ENCODE measurements around the gene BABAM2. TPM values are rescaled to one million over a fixed set of nuclear protein-coding genes. Genes with fewer than 3 reads are reported as not detected.
"Not testable (repeated sequence)": the region's sequence is repeated elsewhere in the genome, so short reads cannot be mapped to it uniquely, and the experiment has no call there.

Gene BABAM2
- total and polyA plus RNA-seq, 2 experiments from 2014 or later: 31.8 to 83.3 TPM

DNA sequence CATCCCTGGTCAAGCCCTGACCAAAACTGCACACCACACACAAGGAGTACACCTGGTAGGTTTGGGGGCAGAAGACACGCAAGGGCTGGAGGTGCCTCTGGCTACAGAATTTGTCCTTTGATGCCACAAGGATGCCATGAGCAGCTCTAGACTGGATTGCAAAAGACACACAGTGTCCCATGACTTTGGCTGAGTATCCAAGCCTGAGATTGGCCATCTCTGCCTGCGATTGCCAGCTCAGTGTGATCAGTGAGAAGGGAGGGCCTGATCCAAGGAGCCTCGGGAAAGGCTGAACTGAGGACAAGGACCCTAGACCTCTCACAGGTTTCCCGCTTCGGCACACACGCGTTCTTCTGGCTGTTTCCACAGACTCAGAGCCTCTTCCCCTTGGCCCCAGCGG is 442.2 kb downstream of the BABAM2 start:
- TF ChIP-seq, protein P1, sequence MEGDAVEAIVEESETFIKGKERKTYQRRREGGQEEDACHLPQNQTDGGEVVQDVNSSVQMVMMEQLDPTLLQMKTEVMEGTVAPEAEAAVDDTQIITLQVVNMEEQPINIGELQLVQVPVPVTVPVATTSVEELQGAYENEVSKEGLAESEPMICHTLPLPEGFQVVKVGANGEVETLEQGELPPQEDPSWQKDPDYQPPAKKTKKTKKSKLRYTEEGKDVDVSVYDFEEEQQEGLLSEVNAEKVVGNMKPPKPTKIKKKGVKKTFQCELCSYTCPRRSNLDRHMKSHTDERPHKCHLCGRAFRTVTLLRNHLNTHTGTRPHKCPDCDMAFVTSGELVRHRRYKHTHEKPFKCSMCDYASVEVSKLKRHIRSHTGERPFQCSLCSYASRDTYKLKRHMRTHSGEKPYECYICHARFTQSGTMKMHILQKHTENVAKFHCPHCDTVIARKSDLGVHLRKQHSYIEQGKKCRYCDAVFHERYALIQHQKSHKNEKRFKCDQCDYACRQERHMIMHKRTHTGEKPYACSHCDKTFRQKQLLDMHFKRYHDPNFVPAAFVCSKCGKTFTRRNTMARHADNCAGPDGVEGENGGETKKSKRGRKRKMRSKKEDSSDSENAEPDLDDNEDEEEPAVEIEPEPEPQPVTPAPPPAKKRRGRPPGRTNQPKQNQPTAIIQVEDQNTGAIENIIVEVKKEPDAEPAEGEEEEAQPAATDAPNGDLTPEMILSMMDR (IDR thresholded peaks at IDR 0.05; ENCODE audit: low read depth, low read length): no peak
- H3K4me1 ChIP-seq (ENCODE audit: low read depth): no peaks in the 10 kb centered on the region
- no peaks in the 10 kb centered on the region for H3K9me3 ChIP-seq (ENCODE audit: low read depth)
- H3K36me3 ChIP-seq: no peaks in the 10 kb centered on the region
- H3K27me3 ChIP-seq: no peaks in the 10 kb centered on the region
- H3K27ac ChIP-seq: no peak overlapping the region
- no peak for DNase-seq (ENCODE audit: low read depth in 1 of 2, low spot score in 1 of 2)
- H3K4me3 ChIP-seq: no peak overlapping the region

DNA sequence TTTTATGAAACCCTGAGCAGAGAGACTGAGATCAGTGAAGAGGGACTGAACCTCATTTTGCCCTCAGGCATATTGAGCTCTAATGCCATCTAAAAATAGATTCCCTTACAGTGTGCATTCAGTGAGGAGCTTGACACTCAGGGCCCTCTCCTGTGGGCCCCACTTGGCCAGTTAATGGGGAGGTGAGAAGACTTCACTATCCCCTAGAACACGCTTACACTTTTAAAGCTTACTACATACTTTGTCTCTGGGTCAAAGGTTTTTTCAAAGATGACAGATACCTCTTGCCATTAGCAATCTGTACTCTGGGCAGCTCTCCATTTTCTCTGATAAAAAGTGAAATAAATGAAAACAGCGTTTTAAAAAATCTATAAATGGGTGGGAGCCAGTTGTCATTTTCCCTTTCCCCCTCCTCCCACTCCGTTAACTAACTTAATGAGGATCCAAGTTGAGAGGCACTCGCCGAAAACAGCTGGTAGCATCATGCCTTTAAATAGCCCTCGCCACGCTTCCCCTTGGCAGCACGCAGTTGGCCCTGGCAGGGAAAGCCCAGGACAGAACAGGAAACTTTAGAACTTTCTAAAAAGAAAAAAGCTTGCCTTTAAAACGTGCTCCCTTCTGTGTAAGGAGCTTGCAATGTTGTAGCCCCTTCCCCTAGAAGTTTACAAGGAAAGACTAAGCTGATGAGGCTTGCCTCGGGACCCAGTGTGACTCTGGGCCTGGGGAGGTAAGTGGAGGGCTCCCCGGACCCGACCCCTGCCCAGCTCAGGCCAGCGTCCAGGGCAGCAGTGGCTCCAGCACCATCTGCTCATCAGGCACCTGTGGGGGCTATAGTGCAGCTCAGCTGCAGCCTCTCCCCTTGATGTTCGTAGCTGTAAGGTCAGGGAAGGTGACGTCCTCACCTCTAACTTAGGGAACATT is 443.3 kb downstream of the BABAM2 start:
- Histone ChIP-seq H3K9me3 (ENCODE audit: low read depth) (no peaks in the 10 kb centered on the region), H3K4me1 (ENCODE audit: low read depth) (no peaks in the 10 kb centered on the region), H3K27ac (no peak overlapping the region), H3K27me3 (no peaks in the 10 kb centered on the region), H3K4me3 (no peak overlapping the region), H3K36me3 (no peaks in the 10 kb centered on the region)
- peak in 1 of 2 donors; percentile 29 for DNase-seq (ENCODE audit: low read depth in 1 of 2, low spot score in 1 of 2)
- TF ChIP-seq, protein P1 (IDR thresholded peaks at IDR 0.05; ENCODE audit: low read depth, low read length): no peak

DNA sequence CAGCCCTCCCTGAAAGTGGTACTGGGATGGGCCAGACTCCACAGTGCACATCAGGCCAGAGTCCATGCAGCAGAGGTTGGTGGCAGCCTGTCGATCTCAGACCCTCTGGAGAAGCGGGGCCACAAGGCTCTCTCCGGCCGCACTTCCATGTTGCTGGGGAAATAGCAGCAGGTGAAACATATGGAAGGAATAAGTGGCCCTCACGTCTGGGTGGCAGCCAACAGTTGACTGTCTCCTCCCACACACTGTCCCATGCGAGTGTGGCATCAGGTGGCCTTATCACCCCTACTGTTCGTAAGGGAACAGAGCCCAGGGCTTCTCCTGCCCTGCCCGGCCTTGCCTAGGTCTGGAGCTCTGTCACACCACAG is 444.0 kb downstream of the BABAM2 start:
- H3K4me3 ChIP-seq: no peak overlapping the region
- no peak for DNase-seq (ENCODE audit: low read depth in 1 of 2, low spot score in 1 of 2)
- no peak overlapping the region for H3K27ac ChIP-seq

DNA sequence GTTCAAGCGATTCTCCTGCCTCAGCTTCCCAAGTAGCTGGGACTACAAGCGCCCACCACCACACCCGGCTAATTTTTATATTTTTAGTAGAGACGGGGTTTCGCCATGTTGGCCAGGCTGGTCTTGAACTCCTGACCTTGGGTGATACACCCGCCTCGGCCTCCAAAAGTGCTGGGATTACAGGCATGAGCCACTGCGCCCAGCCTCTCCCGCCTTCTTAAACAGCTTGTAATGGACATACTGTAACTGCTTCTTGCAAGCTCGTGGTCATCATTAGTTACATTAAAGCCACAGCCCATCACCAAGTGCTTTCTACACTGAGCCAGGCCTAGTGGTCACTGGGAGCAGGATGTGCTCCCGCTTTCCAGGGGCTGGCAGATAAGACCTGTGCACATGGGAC is 444.7 kb downstream of the BABAM2 start:
- H3K4me3 ChIP-seq; H3K27ac ChIP-seq; H3K4me1 ChIP-seq (ENCODE audit: low read depth); H3K9me3 ChIP-seq (ENCODE audit: low read depth); DNase-seq (ENCODE audit: low read depth in 1 of 2, low spot score in 1 of 2); H3K27me3 ChIP-seq; H3K36me3 ChIP-seq: not testable (repeated sequence)

More for the DNA sequence above, 444.0 kb downstream of the BABAM2 start:
- no peaks in the 10 kb centered on the region for H3K4me1 ChIP-seq (ENCODE audit: low read depth)
- TF ChIP-seq, protein P1 (IDR thresholded peaks at IDR 0.05; ENCODE audit: low read depth, low read length): no peak
- H3K27me3 ChIP-seq: no peaks in the 10 kb centered on the region
- no peaks in the 10 kb centered on the region for H3K36me3 ChIP-seq
- H3K9me3 ChIP-seq (ENCODE audit: low read depth): no peaks in the 10 kb centered on the region

DNA sequence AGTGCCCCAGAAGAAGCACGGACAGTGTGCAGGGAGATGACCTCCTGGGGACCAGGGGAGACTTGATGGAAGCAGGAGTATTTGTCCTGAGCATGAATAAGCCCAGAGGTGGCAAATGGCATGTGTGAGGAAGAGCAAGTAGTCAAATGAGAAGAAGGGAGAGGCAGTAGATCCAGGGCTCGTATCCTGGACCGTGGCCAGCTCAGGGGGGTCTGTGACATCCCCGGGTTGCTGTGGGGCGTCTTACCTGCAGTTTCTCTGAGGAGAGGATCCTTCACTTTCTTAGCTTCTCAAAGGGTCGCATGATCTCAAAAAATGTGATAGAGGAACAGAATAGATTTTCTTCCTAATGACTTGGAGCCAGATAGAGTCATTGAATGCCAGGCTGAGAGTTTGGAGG is 445.1 kb downstream of the BABAM2 start:
- Histone ChIP-seq H3K9me3 (ENCODE audit: low read depth) (no peaks in the 10 kb centered on the region), H3K4me3 (no peak overlapping the region), H3K27me3 (no peaks in the 10 kb centered on the region), H3K4me1 (ENCODE audit: low read depth) (no peaks in the 10 kb centered on the region), H3K27ac (no peak overlapping the region), H3K36me3 (no peaks in the 10 kb centered on the region)
- no peak for DNase-seq (ENCODE audit: low read depth in 1 of 2, low spot score in 1 of 2)
- TF ChIP-seq, protein P1 (IDR thresholded peaks at IDR 0.05; ENCODE audit: low read depth, low read length): no peak

DNA sequence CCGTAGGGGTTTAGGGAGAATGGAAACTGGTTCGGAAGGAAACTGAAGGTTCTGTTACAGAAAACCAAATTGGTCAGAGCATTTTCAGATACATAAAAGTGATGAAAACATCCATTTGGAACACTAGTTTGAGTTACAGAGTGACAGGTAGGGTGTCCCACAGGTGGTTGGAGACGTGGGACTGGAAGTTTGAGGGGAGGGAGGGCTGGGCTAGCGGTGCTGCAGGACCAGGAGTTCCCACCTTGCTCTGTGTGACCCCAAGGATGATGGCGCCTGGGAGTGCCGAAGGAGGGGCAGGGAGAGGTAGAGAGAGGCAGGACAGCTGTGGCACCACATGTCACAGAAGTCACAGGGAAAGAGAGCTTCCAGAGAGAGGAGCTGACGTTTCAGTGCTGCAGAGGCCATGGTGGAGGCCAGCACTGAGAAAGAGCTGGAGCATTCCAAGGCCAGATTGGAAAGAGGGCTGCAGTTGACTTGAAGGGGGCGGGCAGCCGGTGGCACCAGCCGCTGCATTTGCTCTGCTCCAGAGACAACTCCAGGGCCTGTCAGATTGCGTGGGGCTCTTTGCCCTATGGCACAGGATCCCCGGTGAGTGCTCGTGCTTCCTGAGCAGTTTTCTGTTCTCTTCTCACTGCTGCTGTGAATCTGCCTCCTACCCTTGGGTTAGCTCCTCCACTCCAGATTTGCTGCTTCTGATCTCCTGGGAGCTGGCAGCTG is 445.9 kb downstream of the BABAM2 start:
- Histone ChIP-seq H3K4me3 (no peak overlapping the region), H3K27ac (no peak overlapping the region), H3K4me1 (ENCODE audit: low read depth) (no peaks in the 10 kb centered on the region), H3K27me3 (no peaks in the 10 kb centered on the region), H3K9me3 (ENCODE audit: low read depth) (no peaks in the 10 kb centered on the region), H3K36me3 (no peaks in the 10 kb centered on the region)
- DNase-seq (ENCODE audit: low read depth in 1 of 2, low spot score in 1 of 2): no peak
- TF ChIP-seq, protein P1 (IDR thresholded peaks at IDR 0.05; ENCODE audit: low read depth, low read length): no peak
